NT2/D1 (cell line): ENCODE results near the gene DOCK1.

Experiments
- SUZ12 ChIP-seq: IDR thresholded peaks from 2 replicates; pipeline ENCODE4 v1.6.1; 2011; ENCODE audit not compliant: insufficient read length, insufficient read depth; ENCODE audit errors: extremely low read depth
- YY1 ChIP-seq: IDR thresholded peaks from 2 replicates; pipeline ENCODE4 v1.6.1; 2011; ENCODE audit not compliant: insufficient read length, insufficient read depth

DNA sequence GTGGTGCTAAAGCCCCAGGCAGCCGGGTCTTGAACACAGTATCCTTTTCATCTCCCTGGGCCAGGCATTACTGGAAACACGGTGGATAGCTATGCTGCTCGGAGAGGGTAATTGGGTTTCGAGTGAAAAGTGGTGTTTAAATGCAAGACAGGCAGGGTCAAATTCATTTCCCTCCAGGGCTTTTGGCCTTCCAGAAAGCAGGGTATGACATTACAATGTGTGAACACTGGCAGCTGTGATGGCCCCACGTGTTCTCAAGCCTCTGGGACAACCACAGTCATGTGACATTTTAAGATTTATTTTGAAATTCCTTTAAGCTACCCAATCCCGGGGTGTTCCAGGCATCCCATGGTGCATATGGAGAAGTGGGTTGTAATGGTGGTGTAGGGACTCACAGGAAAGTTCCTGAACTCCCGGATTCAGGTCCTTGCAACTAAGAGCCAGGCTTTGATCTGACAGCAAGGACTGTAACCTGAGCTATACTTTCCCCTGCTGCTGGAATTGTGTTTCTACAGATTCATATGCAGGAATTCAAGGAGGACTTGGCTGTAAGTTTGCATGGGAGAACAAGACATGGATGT is 244.4 kb downstream of the DOCK1 start:
- TF ChIP-seq YY1 (no peak), SUZ12 (no peak)
